ENCODE measurements around the gene ME3. TPM values are rescaled to one million over a fixed set of nuclear protein-coding genes. Genes with fewer than 3 reads are reported as not detected.

Gene ME3
- total RNA-seq, 4 donors from 2014 or later = 11.0 to 47.8 (median 44.1) TPM

DNA sequence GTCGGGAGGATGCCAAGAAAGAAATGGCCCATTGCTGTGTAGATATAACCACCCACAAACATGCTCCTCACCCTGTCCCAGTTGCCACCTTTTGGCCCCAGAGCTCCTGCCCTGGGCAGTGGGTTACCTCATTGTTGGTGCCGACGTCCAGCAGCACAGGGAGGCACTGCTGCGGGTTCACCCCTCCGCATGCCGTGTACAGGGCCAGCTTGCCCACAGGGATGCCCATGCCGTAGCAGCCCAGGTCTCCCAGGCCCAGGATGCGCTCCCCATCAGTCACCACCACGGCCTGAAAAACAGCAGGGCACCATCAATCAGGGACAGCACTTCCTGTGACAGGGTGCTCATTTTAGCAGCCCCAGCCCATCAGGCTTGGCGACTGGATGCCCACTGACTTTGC is 174.6 kb downstream of the ME3 start:
- Histone ChIP-seq H3K4me3 (no peak overlapping the region), H3K9me3 (no peaks in the 10 kb centered on the region), H3K27ac (no peak overlapping the region), H3K27me3 (no peaks in the 10 kb centered on the region), H3K4me1 (peaks cover 0 to 11% (median 1%) of the 10 kb centered on the region in 3 donors), H3K36me3 (peaks cover 0 to 27% of the 10 kb centered on the region in 2 donors)
- 60% methylated on average over 1 of the region's 10 CpGs; no CpG with 5 or more reads in 1 of the 2 donors for WGBS, 2 donors (ENCODE audit: low coverage in 1 of 2)
- TF ChIP-seq POLR2AphosphoS5 (IDR thresholded peaks at IDR 0.05) = no peak
- no peak for TF ChIP-seq EP300 (IDR thresholded peaks at IDR 0.05)
- no peak for TF ChIP-seq POLR2A (IDR thresholded peaks at IDR 0.05)
- TF ChIP-seq, protein P1, sequence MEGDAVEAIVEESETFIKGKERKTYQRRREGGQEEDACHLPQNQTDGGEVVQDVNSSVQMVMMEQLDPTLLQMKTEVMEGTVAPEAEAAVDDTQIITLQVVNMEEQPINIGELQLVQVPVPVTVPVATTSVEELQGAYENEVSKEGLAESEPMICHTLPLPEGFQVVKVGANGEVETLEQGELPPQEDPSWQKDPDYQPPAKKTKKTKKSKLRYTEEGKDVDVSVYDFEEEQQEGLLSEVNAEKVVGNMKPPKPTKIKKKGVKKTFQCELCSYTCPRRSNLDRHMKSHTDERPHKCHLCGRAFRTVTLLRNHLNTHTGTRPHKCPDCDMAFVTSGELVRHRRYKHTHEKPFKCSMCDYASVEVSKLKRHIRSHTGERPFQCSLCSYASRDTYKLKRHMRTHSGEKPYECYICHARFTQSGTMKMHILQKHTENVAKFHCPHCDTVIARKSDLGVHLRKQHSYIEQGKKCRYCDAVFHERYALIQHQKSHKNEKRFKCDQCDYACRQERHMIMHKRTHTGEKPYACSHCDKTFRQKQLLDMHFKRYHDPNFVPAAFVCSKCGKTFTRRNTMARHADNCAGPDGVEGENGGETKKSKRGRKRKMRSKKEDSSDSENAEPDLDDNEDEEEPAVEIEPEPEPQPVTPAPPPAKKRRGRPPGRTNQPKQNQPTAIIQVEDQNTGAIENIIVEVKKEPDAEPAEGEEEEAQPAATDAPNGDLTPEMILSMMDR (IDR thresholded peaks at IDR 0.05) = no peak
- ATAC-seq = no peak

DNA sequence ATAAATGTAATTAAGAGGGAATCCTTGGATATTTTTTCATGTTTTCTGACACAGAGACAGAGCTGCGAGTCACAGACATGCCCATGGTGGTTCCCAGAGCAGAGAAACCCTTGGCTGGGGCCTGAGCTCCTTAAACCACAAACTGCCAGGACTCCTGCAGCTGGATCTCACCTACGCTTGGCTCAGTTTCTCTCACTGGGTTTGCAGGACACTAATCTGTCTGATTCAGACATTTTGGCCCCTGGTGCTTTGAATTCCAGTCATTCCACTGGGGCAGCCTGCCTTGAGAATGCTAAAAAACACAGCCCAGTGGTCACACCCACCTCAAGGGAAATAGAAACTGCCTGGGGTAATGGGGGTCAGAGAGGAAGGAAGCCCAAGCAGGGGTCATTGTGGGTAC is 175.1 kb downstream of the ME3 start:
- Histone ChIP-seq H3K4me3 (no peak overlapping the region), H3K4me1 (peaks cover 0 to 14% (median 6%) of the 10 kb centered on the region in 3 donors), H3K36me3 (peaks cover 0 to 27% of the 10 kb centered on the region in 2 donors), H3K27ac (no peak overlapping the region), H3K27me3 (no peaks in the 10 kb centered on the region), H3K9me3 (no peaks in the 10 kb centered on the region)
- no peak for ATAC-seq
- TF ChIP-seq, protein P1 (IDR thresholded peaks at IDR 0.05) = no peak
- no peak for TF ChIP-seq EP300 (IDR thresholded peaks at IDR 0.05)
- no peak for TF ChIP-seq POLR2AphosphoS5 (IDR thresholded peaks at IDR 0.05)
- TF ChIP-seq POLR2A (IDR thresholded peaks at IDR 0.05) = no peak
- WGBS, 2 donors (ENCODE audit: low coverage in 1 of 2) = 80% methylated on average over 1 of the region's 2 CpGs; no CpG with 5 or more reads in 1 of the 2 donors

DNA sequence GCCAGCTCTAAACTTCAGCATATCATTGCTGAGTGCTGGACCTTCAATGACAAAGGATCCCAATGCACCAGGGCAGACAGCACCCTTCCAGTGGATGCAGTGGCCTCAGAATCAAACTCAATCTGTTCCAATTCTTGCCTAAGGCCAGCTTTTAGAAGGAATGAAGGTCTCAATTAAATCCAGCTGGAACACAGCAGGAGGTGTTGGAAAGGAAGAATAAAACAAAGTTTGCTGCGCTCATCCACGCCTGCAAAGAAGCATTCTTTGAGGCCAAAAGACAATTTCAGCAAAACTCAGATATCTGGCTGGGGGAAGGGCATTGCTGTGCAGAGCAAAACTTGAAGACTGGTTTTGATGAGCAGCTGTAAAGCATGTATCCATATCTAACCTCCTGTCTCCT is 177.1 kb downstream of the ME3 start:
- H3K27ac ChIP-seq = no peak overlapping the region
- H3K27me3 ChIP-seq = no peaks in the 10 kb centered on the region
- ATAC-seq = no peak
- peaks cover 0 to 14% (median 7%) of the 10 kb centered on the region in 3 donors for H3K4me1 ChIP-seq
- H3K36me3 ChIP-seq = peaks cover 0 to 25% of the 10 kb centered on the region in 2 donors
- TF ChIP-seq POLR2A (IDR thresholded peaks at IDR 0.05) = no peak
- no peak for TF ChIP-seq EP300 (IDR thresholded peaks at IDR 0.05)
- no peak for TF ChIP-seq POLR2AphosphoS5 (IDR thresholded peaks at IDR 0.05)
- TF ChIP-seq, protein P1 (IDR thresholded peaks at IDR 0.05) = no peak
- 93 to 100% methylated on average over 2 of the region's 2 CpGs for WGBS, 2 donors (ENCODE audit: low coverage in 1 of 2)
- H3K4me3 ChIP-seq = no peak overlapping the region
- no peaks in the 10 kb centered on the region for H3K9me3 ChIP-seq

DNA sequence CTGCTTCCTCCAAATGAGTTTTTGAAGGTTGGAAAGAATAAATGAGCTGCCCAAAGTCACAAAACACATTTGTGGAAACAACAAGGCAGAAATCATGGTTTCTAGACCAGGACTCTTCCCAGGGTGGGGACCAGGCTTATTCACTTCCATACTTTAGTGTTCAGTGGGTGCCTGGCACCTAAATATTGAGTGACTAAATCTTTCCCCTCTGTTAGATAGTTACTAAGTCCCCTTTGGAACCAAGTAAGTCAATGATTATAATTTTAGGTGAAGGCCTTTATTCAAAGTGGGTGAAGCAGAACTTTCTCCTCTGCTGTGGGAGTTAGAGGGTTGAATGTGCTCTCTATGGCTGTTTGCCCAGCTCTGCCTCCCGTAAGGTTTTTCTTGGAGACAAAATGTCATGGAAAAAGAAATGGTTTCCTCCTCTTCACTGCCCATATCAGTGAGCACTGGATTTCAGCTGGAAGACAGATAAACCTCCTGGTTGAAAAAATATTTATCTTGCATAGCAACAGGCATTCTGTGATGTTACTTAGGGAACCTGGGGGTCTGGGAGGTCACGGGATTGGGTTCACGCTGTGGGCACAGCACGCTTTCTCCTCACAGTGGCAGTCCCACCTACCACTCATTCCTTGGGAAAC is 179.9 kb downstream of the ME3 start:
- WGBS, 2 donors (ENCODE audit: low coverage in 1 of 2) = 30 to 45% methylated on average over 3 to 4 of the region's 4 CpGs
- no peaks in the 10 kb centered on the region for H3K9me3 ChIP-seq
- H3K27ac ChIP-seq = no peak overlapping the region
- H3K36me3 ChIP-seq = peaks cover 0 to 11% of the 10 kb centered on the region in 2 donors
- H3K27me3 ChIP-seq = no peaks in the 10 kb centered on the region
- TF ChIP-seq POLR2AphosphoS5 (IDR thresholded peaks at IDR 0.05) (no peak), POLR2A (IDR thresholded peaks at IDR 0.05) (no peak), EP300 (IDR thresholded peaks at IDR 0.05) (no peak)
- TF ChIP-seq, protein P1 (IDR thresholded peaks at IDR 0.05) = no peak
- H3K4me3 ChIP-seq = no peak overlapping the region
- peaks cover 0 to 10% (median 7%) of the 10 kb centered on the region in 3 donors for H3K4me1 ChIP-seq
- no peak for ATAC-seq

DNA sequence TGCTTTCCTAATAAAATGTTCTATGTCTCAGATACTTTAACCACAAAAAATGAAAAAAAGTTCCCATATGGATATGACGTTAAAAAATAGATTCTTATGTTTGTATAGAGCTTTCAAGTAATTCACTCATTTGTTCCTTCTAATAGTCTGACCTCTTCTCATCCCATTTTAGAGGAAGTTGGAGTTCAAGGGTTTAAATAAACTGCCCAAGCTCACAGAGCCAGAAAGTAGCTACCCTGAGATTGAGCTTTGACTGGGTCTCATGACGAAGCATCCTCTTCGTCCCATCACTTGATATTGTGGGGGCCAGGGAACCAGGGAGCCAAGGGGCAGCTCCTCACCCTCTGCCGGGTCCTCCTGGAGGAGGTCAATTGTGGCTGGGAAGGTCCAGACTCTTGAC is 181.4 kb downstream of the ME3 start:
- 81 to 89% methylated on average over 4 of the region's 4 CpGs for WGBS, 2 donors (ENCODE audit: low coverage in 1 of 2)
- no peak for ATAC-seq
- Histone ChIP-seq H3K36me3 (peaks cover 0 to 6% of the 10 kb centered on the region in 2 donors), H3K9me3 (no peaks in the 10 kb centered on the region), H3K4me1 (peaks cover 0 to 22% (median 10%) of the 10 kb centered on the region in 3 donors), H3K27me3 (no peaks in the 10 kb centered on the region), H3K27ac (no peak overlapping the region), H3K4me3 (no peak overlapping the region)
- no peak for TF ChIP-seq POLR2AphosphoS5 (IDR thresholded peaks at IDR 0.05)
- no peak for TF ChIP-seq EP300 (IDR thresholded peaks at IDR 0.05)
- TF ChIP-seq POLR2A (IDR thresholded peaks at IDR 0.05) = no peak
- TF ChIP-seq, protein P1 (IDR thresholded peaks at IDR 0.05) = no peak

Data from gastroesophageal sphincter (tissue), 4 donors.